HepG2 (cell line): ENCODE results near the gene HIBADH. TPM values are rescaled to one million over a fixed set of nuclear protein-coding genes. Genes with fewer than 3 reads are reported as not detected.

ENCODE experiments used
- DMAP1 ChIP-seq: IDR thresholded peaks from 2 replicates; pipeline ENCODE4 v1.6.1; 2016
- DMTF1 ChIP-seq: sonication (generic); formaldehyde crosslinking; IDR thresholded peaks from 2 replicates; pipeline ENCODE4 v1.4.0; 2020; ENCODE audit warnings: mild to moderate bottlenecking, missing genetic modification reagents
- DNMT1 ChIP-seq: sonication (generic); formaldehyde crosslinking; IDR thresholded peaks from 2 replicates; pipeline ENCODE4 v1.5.1; 2020; ENCODE audit warnings: mild to moderate bottlenecking, missing genetic modification reagents
- HDAC2 ChIP-seq: sonication (generic); formaldehyde crosslinking; IDR thresholded peaks from 2 replicates; pipeline ENCODE4 v1.4.0; 2020; ENCODE audit warnings: missing genetic modification reagents
- HMGA1 ChIP-seq: sonication (generic); formaldehyde crosslinking; conservative IDR thresholded peaks from 2 replicates; pipeline ENCODE4 v1.4.0; 2020; ENCODE audit warnings: missing genetic modification reagents
- HNF1B ChIP-seq: sonication (generic); formaldehyde crosslinking; IDR thresholded peaks from 2 replicates; pipeline ENCODE4 v1.5.1; 2020; ENCODE audit warnings: mild to moderate bottlenecking, moderate library complexity, missing genetic modification reagents
- HNF4G ChIP-seq, 2 experiments: sonication (generic) in 1 of 2; formaldehyde crosslinking in 1 of 2; IDR thresholded peaks; 2 replicates each; pipeline versions ENCODE4 v1.4.0 to v1.6.1; 2011 to 2020; ENCODE audit warnings: borderline replicate concordance in 2 of 2, low read depth in 2 of 2, mild to moderate bottlenecking in 2 of 2, low read length in 1 of 2, missing genetic modification reagents in 1 of 2, moderate library complexity in 1 of 2
- KDM1A ChIP-seq: IDR thresholded peaks from 2 replicates; pipeline ENCODE4 v1.6.1; 2016; ENCODE audit warnings: missing compliant biosample characterization
- NR0B2 ChIP-seq: sonication (generic); formaldehyde crosslinking; IDR thresholded peaks from 2 replicates; pipeline ENCODE4 v1.4.0; 2020; ENCODE audit warnings: mild to moderate bottlenecking, missing genetic modification reagents
- NR1H2 ChIP-seq: sonication (generic); formaldehyde crosslinking; IDR thresholded peaks from 2 replicates; pipeline ENCODE4 v1.8.1; 2022; ENCODE audit warnings: low read depth, missing genetic modification reagents, borderline replicate concordance
- ONECUT2 ChIP-seq: sonication (generic); formaldehyde crosslinking; IDR thresholded peaks from 2 replicates; pipeline ENCODE4 v1.4.0; 2020; ENCODE audit warnings: missing genetic modification reagents
- REPIN1 ChIP-seq: sonication (generic); formaldehyde crosslinking; IDR thresholded peaks from 2 replicates; pipeline ENCODE4 v1.8.0; 2022; ENCODE audit warnings: missing genetic modification reagents, low read depth, mild to moderate bottlenecking, borderline replicate concordance
- SNRNP70 ChIP-seq: fragments of 200-400 bp; formaldehyde crosslinking; IDR thresholded peaks from 2 replicates; pipeline ENCODE4 v1.6.1; 2017; ENCODE audit warnings: mild to moderate bottlenecking, low read depth, low read length, moderate library complexity
- SP4 ChIP-seq: sonication (generic); formaldehyde crosslinking; IDR thresholded peaks from 2 replicates; pipeline ENCODE4 v1.8.1; 2023; ENCODE audit warnings: mild to moderate bottlenecking, missing genetic modification reagents
- SRSF4 ChIP-seq: fragments of 200-400 bp; formaldehyde crosslinking; IDR thresholded peaks from one replicate; pipeline ENCODE4 v1.6.1; 2018; ENCODE audit warnings: mild to moderate bottlenecking, low read depth, low read length, moderate library complexity; ENCODE audit not compliant: poor library complexity, severe bottlenecking
- U2AF1 ChIP-seq: fragments of 200-400 bp; formaldehyde crosslinking; optimal IDR thresholded peaks from 2 replicates; pipeline ENCODE3; 2017; ENCODE audit warnings: mild to moderate bottlenecking, low read depth, low read length
- ZBTB26 ChIP-seq: IDR thresholded peaks from 2 replicates; pipeline ENCODE4 v1.6.1; 2016; ENCODE audit warnings: missing compliant biosample characterization, missing genetic modification reagents, borderline replicate concordance
- ZBTB46 ChIP-seq: sonication (generic); formaldehyde crosslinking; IDR thresholded peaks from 2 replicates; pipeline ENCODE4 v1.4.0; 2020; ENCODE audit warnings: mild to moderate bottlenecking, missing genetic modification reagents, borderline replicate concordance
- ZFP90 ChIP-seq: sonication (generic); formaldehyde crosslinking; IDR thresholded peaks from 2 replicates; pipeline ENCODE4 v1.8.0; 2022; ENCODE audit warnings: missing genetic modification reagents, mild to moderate bottlenecking, inconsistent platforms, borderline replicate concordance
- ZKSCAN1 ChIP-seq: fragments of 150-350 bp; IDR thresholded peaks from 2 replicates; pipeline ENCODE4 v1.6.1; 2014; ENCODE audit warnings: low read length
- ZNF234 ChIP-seq: sonication (generic); formaldehyde crosslinking; conservative IDR thresholded peaks from 2 replicates; pipeline ENCODE4 v1.5.1; 2020; ENCODE audit warnings: mild to moderate bottlenecking, missing genetic modification reagents
- ZNF549 ChIP-seq: sonication (generic); formaldehyde crosslinking; IDR thresholded peaks from 2 replicates; pipeline ENCODE4 v1.5.0; 2020; ENCODE audit warnings: missing genetic modification reagents
- polyA plus RNA-seq, 8 experiments: library from polyadenylated mRNA; depleted of rRNA in 3 of 8; stranded (reverse) in 7 of 8; unstranded in 1 of 8; fragments of >200 nt; fragmentation: Illumina TruSeq in 4 of 8; extraction: Trizol in 4 of 8; gene quantifications; 2 replicates each; pipeline versions ENCODE4 v1.2.1 to v1.2.3, GENCODE V29; 2011 to 2016; ENCODE audit warnings: low read depth in 4 of 8, missing spikeins in 1 of 8, mixed read lengths in 1 of 8; ENCODE audit not compliant: insufficient read depth in 1 of 8
- total RNA-seq, 5 experiments: library from RNA; depleted of rRNA; stranded (reverse); fragments of >200 nt; fragmentation: Illumina TruSeq; extraction: Trizol; gene quantifications; 2 replicates each; pipeline ENCODE4 v1.2.3, GENCODE V29; 2016; ENCODE audit warnings: low read depth in 1 of 5

The HIBADH gene
- total and polyA plus RNA-seq, 2 of the 13 experiments (the other 11 are each of a cell fraction or from before 2014, with no cell fraction given): 49.9 to 59.5 TPM

- TF ChIP-seq HDAC2 (CRISPR knock-in tag) (peak; percentile 92), SNRNP70 (no peak), NR0B2 (peak; percentile 89; the same call in 1 of the 2 replicates), SP4 (CRISPR knock-in tag) (peak; percentile 95), KDM1A (CRISPR knock-in tag) (no peak), DNMT1 (peak; percentile 69; the same call in 1 of the 2 replicates), ZKSCAN1 (no peak; the same call in 1 of the 2 replicates), REPIN1 (no peak), ZFP90 (CRISPR knock-in tag) (no peak), ONECUT2 (CRISPR knock-in tag) (no peak), U2AF1 (no peak), ZBTB26 (no peak), ZBTB46 (no peak), HNF1B (CRISPR knock-in tag) (peak; percentile 28; the same call in 1 of the 2 replicates), DMTF1 (no peak), ZNF549 (CRISPR knock-in tag) (no peak), DMAP1 (CRISPR knock-in tag) (peak; percentile 48; the same call in 1 of the 2 replicates), ZNF234 (no peak), NR1H2 (CRISPR knock-in tag) (no peak), HNF4G (IDR thresholded peaks at IDR 0.05; ENCODE audit: borderline replicate concordance, low read depth, low read length) (peak; percentile 7; the same call in 1 of the 2 replicates), HNF4G (CRISPR knock-in tag; IDR thresholded peaks at IDR 0.05; ENCODE audit: borderline replicate concordance, low read depth) (peak; percentile 12; the same call in 1 of the 2 replicates), HMGA1 (CRISPR knock-in tag) (no peak), SRSF4 (no peak)
These were observed at the start of gene HIBADH (continued) for GRCh38 chr7:27662490-27663205.
